OCI-M1 (cell line): ENCODE measurements around the gene EMC10.
A peak's percentile ranks its signal among the peaks of the same experiment; 100 is the strongest.
"Not testable (repeated sequence)": the region's sequence is repeated elsewhere in the genome, so short reads cannot be mapped to it uniquely, and the experiment has no call there.

Experiments used
- DNase-seq: peaks from one replicate; lab custom pipeline; 2025; lab: John Stamatoyannopoulos, UW

EMC10 gene

DNA sequence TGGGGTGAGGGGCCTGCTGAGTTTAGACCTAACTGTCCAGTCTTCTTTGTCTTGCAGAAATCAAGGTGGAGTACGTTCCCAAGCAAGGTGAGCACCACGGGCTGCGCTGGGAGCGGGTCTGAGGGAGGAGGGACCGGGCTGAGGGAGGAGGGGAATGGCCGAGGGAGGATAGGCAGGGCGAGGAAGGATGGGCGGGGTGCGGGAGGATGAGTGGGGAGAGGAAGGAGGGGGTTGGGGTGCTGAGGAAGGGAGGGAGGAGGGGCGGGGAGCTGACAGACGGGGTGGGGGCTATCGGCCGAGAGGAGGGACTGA is 25.1 kb upstream of the EMC10 start:
- DNase-seq, result no peak

DNA sequence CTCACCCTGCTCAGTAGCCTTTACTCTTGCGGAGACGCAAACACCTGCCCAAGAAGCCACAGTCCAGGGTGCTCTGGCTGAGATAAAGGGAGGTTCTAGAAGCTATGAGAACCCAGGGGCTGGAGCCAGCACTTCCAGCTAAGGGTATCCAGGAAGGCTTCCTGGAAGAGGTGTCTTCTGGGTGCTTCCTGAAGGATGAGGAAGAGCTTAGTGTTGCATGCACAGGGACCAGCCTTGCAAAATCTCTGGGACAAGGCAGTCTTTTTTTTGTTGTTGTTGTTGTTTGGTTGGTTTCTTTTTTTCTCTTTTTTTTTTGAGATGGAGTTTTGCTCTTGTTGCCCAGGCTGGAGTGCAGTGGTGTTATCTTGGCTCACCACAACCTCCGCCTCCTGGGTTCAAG is 23.1 kb upstream of the EMC10 start:
- DNase-seq, result no peak

DNA sequence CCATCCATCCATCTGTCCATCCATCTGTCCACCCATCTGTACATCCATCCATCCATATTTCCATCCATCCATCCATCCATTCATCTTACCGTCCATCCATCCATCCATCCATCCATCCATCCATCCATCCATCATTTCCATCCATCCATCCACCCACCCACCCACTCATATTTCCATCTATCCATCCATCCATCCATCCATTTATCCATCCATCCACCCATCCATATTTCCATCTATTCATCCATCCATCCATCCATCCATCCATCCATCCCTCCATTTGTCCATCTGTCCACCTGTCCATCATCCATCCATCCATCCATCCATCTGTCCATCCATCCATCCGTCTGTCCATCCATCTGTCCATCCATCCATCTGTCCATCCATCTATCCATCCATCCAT is 20.3 kb upstream of the EMC10 start:
- DNase-seq, result no peak

GRCh38 chr19:50457300-50457699 is 19.0 kb upstream of the EMC10 start:
- no peak for DNase-seq

GRCh38 chr19:50458396-50459066 is 17.8 kb upstream of the EMC10 start:
- no peak for DNase-seq

GRCh38 chr19:50459067-50459456 is 17.2 kb upstream of the EMC10 start:
- DNase-seq, result no peak

DNA sequence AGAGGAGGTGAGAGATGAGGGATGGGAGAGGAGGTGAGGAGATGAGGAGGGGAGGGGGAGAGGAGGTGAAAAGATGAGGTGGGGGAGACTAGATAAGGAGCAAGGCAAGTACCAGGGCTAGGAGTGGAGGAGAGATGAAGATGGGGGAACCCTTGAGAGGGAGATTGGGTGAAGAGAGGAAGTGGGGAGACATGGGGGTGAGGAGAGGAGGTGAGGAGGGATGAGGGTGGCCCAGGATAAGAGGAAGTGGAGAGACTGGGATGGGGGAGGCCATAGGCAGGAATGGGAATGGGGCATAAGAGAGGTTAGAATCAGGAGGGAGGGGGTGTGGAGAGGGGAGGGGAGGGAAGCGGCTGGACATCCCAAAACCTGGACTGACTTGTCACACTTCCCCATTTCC is 16.7 kb upstream of the EMC10 start:
- DNase-seq, result no peak

- no peak for DNase-seq
Observed at GRCh38 chr19:50460161-50460765, 16.0 kb upstream of the EMC10 start.

DNA sequence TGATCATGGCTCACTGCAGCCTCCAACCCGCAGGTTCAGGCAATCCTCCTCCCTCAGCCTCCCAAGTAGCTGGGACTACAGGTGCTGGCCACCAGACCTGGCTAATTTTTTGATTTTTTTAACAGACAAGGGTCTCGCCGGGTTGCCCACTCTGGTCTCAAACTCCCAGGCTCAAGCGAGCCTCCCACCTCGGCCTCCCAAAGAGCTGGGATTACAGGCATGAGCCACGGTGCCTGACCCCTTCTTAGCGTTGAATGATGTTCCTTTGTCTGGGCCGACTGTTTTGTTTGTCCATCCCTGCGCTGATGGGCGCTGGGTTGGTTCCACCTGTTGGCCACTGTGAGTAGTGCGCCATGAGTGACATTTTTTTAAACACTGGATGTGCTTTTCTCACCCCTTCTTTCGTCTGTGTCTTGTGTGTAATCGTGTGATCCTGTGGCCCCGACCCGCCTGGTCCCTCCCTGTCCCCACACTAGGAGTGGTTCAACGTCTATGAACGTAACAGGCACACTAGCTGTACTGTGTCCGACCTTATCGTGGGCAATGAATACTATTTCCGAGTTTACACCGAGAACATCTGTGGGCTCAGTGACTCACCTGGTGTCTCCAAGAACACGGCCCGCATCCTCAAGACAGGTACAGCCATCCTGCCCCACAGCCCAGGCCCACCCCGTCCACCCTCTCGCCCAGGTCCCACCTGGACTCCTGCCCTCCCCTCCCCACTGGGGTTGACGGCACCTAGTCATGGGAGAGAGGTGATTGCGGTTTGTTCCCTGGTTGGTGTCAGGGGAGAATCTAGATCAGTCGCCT is 15.0 kb upstream of the EMC10 start:
- DNase-seq, result peak; percentile 84

DNA sequence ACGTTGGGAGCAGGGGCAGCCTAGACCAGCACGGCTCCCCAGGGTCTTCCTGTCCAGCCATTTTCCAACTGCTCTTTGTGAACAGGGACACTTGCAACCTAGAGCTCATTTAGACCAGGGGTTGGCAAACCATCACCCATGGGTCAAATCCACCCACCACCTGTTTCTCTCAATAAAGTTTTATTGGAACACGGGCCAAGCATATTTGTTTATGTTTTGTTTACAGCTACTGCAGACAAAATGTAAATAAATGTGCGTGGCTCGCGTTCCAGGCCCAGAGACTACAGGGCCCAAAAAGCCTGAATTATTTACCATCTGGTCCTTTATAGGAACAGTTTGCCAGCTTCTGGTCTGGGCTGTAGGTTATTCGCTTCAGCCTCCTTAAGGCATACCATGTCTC is 13.3 kb upstream of the EMC10 start:
- DNase-seq, result no peak

- no peak for DNase-seq
Observed at GRCh38 chr19:50464348-50464747, 12.0 kb upstream of the EMC10 start.

- no peak for DNase-seq
Observed at GRCh38 chr19:50465000-50465399, 11.3 kb upstream of the EMC10 start.

DNA sequence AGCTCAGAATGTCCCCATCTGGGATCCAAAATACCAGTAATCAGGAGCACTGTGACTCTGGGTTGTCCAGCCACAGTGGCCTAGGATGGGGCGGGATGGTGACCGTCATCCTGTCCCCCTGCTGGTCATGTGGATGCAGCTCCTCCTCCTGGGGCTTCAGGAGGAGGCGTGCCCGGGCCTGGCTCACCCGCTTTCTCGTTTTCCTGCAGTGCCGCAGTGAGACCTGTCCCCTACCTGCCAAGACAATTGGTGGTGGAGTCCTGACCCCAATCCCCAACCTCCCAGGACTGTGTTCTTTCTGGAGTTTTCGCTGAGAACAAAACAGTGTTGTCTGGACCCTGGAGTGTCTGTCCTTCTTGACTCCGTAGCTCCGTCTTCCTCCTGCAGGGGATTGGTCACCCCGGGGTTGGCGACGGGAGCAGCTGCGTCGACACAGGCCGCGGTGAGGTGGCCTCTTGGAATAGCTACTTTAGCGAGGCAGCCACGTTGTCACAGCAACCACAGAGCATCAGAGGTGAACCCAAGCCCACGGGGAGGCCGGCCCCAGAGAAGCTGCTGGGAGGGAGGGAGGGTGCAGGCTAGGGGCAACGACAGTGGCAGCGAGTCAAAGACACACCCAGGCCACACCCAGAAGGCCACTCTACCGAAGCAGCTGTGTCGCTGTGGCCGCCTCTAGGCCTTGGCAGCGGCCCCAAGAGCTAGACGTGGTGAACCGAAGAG is 10.2 kb upstream of the EMC10 start:
- DNase-seq, result no peak

DNA sequence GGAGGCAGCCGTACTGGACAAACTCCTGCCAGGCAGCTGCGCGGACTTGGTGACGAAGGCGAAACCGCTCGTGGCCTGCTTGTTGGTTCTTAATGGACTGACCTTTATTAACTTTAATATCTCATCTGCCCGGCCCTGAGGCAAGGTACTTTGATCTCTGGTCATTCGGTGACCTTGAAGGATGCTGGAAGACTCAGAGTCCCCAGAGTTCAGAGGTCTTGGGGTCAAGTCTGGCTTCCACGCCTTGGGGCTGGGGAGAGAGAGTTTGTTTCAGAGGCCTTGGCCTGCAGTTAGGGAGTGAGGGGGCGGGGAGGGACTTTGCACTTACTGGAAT is 9.6 kb upstream of the EMC10 start:
- no peak for DNase-seq

- no peak for DNase-seq
Observed at GRCh38 chr19:50467566-50467965, 8.7 kb upstream of the EMC10 start.

DNA sequence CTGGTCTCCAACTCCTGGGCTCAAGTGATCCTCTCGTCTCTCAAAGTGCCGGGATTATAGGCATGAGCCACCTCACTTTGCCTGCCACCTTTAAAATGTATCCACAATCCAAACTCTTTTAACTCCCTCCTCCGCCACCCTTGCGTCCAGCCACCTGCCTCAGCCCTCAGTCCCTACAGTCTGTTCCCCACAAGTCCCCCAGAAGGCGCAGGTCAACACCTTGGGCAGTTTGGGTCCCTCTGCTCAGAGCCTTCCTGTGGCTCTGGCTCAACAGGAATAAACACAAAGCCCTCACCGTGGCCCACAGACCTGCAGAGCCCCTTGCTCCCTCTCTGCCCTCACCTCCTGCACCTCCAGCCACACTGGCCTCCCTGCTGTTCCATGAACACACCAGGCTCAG is 7.5 kb upstream of the EMC10 start:
- DNase-seq, result no peak

DNA sequence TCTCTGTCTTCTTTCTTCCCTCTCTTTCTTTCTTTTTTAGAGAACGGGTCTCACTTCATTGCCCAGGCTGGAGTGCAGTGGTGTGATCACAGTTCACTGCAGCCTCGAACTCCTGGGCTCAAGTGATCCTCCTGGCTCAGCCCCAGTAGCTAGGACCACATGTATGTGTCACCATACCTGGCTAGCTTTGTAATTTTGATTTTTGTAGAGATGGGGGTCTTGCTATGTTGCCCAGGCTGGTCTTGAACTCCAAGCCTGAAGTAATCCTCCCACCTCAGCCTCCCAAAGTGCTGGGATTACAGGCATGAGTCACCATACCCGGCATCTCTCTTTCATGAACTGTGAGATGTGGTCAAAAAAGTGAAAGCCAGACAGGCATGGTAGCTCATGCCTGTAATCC is 3.0 kb upstream of the EMC10 start:
- not testable (repeated sequence) for DNase-seq

DNA sequence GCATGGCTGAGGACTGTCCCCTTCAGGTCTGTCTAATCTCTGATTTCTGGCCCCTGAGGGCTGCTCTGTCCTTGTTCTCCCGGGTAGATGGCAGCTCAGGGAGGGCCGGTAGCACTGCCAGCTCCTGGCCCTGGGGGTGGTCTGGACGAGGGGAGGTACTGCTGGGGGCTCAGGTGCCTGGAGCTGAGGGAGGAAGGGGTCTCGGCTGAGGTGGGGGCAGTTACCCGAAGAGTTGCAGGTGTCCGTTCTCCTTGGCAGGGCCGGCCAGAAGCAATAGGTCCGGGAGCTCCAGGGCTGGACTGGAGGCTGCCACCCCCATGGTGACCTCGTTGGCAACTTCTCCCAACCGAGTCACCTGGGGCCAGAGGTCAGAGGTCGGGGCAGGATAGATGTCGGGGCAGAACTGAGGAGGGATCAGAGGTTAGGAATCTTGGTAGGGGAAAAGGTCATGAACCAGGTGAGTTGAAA is 1.2 kb upstream of the EMC10 start:
- DNase-seq, result no peak

DNA sequence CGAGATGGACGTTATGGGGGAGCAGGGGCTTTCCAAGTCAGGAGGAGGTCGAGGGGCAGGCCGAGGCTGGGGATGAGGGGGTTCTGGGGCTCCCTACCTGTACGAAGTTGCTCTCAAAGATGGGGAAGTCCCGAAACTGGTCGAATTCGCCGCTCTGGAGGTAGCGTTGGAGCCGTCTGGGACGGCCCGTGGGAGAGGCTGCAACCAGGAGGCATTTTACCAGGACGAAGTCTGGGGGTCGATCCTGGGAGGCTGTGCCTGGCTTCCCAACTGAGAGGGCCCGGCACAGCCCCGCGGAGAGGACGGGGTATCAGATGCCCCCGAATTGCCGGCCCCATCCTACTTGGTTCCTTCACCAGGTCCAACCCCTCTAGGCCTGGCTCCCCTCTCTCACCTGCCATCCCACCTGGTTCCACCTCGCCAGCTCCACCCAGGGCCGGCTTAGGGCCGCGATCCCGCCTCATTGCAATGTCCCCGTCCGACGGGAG is 527 bp upstream of the EMC10 start:
- DNase-seq, result no peak

GRCh38 chr19:50476907-50477238 is 566 bp downstream of the EMC10 start:
- no peak for DNase-seq

- no peak for DNase-seq
Observed at GRCh38 chr19:50477751-50478515, 1.6 kb downstream of the EMC10 start.
